PFSK-1 (cell line): ENCODE data around the gene PTPN14.
A peak's percentile ranks its signal among the peaks of the same experiment; 100 is the strongest.

Experiments used
- FOXP2 ChIP-seq: optimal IDR thresholded peaks from 2 replicates; pipeline ENCODE3; 2011; ENCODE audit warnings: borderline replicate concordance, control low read depth, inconsistent platforms; ENCODE audit not compliant: insufficient read depth; ENCODE audit errors: extremely low read length, extremely low read depth
- POLR2AphosphoS5 ChIP-seq: IDR thresholded peaks from 2 replicates; pipeline ENCODE4 v1.6.1; 2012; ENCODE audit warnings: low read depth, mild to moderate bottlenecking, control low read depth, low read length, moderate library complexity
- TAF1 ChIP-seq: IDR thresholded peaks from 2 replicates; pipeline ENCODE4 v1.6.1; 2012; ENCODE audit warnings: low read length, control low read depth, borderline replicate concordance; ENCODE audit not compliant: insufficient read depth
- TF ChIP-seq, protein P1 (sequence below), 2 experiments: IDR thresholded peaks; 2 replicates each; pipeline versions ENCODE4 v1.6.1 to v1.8.0; 2011 to 2012; ENCODE audit warnings: low read depth in 2 of 2, low read length in 2 of 2, control low read depth in 1 of 2, inconsistent platforms in 1 of 2, mild to moderate bottlenecking in 1 of 2, moderate library complexity in 1 of 2; ENCODE audit not compliant: insufficient read depth in 1 of 2

DNA sequence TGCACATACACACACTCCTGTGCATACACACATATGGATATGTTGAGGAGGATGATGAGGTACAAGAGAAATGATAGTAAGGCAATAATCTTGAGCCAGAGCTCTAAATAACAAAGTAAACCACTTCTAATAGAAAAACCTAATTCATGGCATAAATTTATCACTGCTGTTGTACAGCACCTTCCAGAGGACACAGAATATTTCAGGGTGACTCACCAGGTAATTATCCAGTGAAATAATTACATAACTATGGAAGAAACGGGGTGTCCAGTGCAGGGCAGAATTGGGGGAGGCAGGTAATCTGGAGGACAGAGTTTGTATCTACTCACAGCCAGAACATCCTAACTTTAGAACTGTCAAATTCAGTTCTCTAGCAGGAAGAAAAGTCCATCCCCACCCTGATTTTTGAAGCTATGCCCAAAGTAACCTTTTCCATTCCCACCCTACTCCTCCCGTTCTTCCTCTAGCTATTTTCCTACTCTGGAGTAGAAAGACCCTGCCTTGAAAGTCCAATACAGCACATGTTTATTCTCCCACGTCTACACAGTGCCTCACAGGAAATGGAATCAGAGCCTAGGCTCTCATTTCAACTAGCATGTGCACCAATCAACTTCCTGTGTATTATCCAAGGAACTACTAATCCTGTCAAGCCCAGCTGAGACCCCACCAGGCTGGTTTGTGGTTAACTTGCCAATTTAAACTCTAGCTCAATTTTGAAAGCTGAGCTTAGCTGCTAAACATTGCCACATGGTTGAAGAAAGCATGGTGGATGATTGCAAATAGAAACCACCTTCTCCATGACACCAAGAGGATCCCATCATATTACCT is 96.6 kb downstream of the PTPN14 start:
- TF ChIP-seq FOXP2: no peak
- TF ChIP-seq, protein P1, sequence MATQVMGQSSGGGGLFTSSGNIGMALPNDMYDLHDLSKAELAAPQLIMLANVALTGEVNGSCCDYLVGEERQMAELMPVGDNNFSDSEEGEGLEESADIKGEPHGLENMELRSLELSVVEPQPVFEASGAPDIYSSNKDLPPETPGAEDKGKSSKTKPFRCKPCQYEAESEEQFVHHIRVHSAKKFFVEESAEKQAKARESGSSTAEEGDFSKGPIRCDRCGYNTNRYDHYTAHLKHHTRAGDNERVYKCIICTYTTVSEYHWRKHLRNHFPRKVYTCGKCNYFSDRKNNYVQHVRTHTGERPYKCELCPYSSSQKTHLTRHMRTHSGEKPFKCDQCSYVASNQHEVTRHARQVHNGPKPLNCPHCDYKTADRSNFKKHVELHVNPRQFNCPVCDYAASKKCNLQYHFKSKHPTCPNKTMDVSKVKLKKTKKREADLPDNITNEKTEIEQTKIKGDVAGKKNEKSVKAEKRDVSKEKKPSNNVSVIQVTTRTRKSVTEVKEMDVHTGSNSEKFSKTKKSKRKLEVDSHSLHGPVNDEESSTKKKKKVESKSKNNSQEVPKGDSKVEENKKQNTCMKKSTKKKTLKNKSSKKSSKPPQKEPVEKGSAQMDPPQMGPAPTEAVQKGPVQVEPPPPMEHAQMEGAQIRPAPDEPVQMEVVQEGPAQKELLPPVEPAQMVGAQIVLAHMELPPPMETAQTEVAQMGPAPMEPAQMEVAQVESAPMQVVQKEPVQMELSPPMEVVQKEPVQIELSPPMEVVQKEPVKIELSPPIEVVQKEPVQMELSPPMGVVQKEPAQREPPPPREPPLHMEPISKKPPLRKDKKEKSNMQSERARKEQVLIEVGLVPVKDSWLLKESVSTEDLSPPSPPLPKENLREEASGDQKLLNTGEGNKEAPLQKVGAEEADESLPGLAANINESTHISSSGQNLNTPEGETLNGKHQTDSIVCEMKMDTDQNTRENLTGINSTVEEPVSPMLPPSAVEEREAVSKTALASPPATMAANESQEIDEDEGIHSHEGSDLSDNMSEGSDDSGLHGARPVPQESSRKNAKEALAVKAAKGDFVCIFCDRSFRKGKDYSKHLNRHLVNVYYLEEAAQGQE (IDR thresholded peaks at IDR 0.05; ENCODE audit: insufficient read depth in 1 of 2, low read depth in 2 of 2, low read length in 2 of 2): no peak
- TF ChIP-seq POLR2AphosphoS5: no peak
- peak; percentile 45; the same call in 1 of the 2 replicates for TF ChIP-seq TAF1
